Measurements from ENCODE around the gene NUB1. TPM values are rescaled to one million over a fixed set of nuclear protein-coding genes. Genes with fewer than 3 reads are reported as not detected.

Gene NUB1
- polyA plus RNA-seq, 3 donors = 32.0 to 39.2 (median 37.2) TPM

DNA sequence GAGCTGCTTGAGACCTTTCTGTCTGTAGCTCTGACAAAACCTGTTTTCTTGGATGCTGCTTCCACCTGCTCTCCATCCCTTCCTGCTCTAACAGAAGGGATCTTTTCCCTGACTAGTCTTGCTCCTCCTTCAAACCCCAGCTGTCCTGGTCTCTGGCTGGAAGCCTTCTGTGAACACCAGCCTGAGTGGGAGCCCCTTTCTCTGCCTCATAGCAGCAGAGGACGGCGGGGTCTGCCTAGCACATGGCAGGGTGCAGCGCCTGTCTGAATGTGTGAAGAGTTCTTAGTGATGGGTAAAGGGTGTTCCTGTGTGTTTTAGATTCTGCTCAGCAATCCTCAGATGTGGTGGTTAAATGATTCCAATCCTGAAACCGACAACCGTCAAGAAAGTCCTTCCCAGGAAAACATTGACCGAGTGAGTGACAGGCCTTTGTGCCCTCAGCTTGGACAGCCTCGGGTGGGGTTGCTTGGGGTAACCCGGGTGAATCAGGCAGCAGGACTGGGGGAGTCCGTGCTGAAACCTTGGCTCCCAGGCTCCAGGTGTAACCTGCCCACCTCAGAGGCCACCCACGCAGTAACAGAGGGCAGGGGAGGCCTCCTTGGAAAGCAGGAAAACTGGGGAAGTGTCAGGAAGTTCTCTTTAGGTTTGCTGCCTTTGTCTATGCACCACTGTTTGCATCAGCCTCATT, 34.1 kb downstream of the NUB1 start:
- no peak for TF ChIP-seq CTCF (IDR thresholded peaks at IDR 0.05)
- intact Hi-C loops (cut with micrococcal nuclease) = no loop called here
- Histone ChIP-seq H4K20me1 (ENCODE audit: insufficient read depth, low read length) (peaks cover 14% of the 10 kb centered on the region), H3K36me3 (replicated peaks in 1 of 2; ENCODE audit: control insufficient read depth in 1 of 2, insufficient read depth in 2 of 2, low read length in 2 of 2) (peaks cover 65 to 79% of the 10 kb centered on the region in 2 donors), H3K9me3 (replicated peaks in 1 of 2; ENCODE audit: control insufficient read depth in 1 of 2, insufficient read depth in 1 of 2, low read length in 2 of 2) (no peaks in the 10 kb centered on the region), H3K9ac (ENCODE audit: insufficient read depth, low read length, poor library complexity, severe bottlenecking) (no peak overlapping the region), H2AFZ (ENCODE audit: insufficient read depth, low read depth, low read length, poor library complexity, severe bottlenecking) (no peak overlapping the region), H3K79me2 (ENCODE audit: insufficient read depth, low read length) (no peaks in the 10 kb centered on the region), H3K27ac (ENCODE audit: low read depth in 1 of 2, low read length in 2 of 2) (no peak overlapping the region), H3K27me3 (ENCODE audit: control insufficient read depth in 2 of 2, insufficient read depth in 2 of 2, low read length in 2 of 2) (peaks cover 0 to under 1% of the 10 kb centered on the region in 2 donors), H3K4me3 (replicated peaks in 1 of 3; ENCODE audit: low read depth in 2 of 3, low read length in 3 of 3) (no peak overlapping the region), H3K4me2 (replicated peaks; ENCODE audit: extremely low read depth, low read length, poor library complexity, severe bottlenecking) (no peak overlapping the region), H3K4me1 (ENCODE audit: control insufficient read depth in 1 of 2, insufficient read depth in 2 of 2, low read length in 2 of 2) (peaks cover 3 to 4% of the 10 kb centered on the region in 2 donors)
- H3K27ac Mint-ChIP-seq = peak overlapping the region in 1 of 7 donors; percentile 72
- H3K4me1 Mint-ChIP-seq = peaks cover 1% of the 10 kb centered on the region
- H3K27me3 Mint-ChIP-seq (ENCODE audit: low read depth in 3 of 3) = peaks cover 2 to 4% (median 3%) of the 10 kb centered on the region in 3 donors
- 89% methylated on average over 10 of the region's 10 CpGs for WGBS (ENCODE audit: insufficient coverage)
- no peak overlapping the region for H3K4me3 Mint-ChIP-seq
- no peaks in the 10 kb centered on the region for H3K9me3 Mint-ChIP-seq
- no peak for DNase-seq
- peaks cover 77 to 85% of the 10 kb centered on the region in 2 donors for H3K36me3 Mint-ChIP-seq

GRCh38 chr7:151376218-151376902, 34.7 kb downstream of the NUB1 start:
- Histone ChIP-seq H3K9ac (ENCODE audit: insufficient read depth, low read length, poor library complexity, severe bottlenecking) (no peak overlapping the region), H3K9me3 (replicated peaks in 1 of 2; ENCODE audit: control insufficient read depth in 1 of 2, insufficient read depth in 1 of 2, low read length in 2 of 2) (no peaks in the 10 kb centered on the region), H3K36me3 (replicated peaks in 1 of 2; ENCODE audit: control insufficient read depth in 1 of 2, insufficient read depth in 2 of 2, low read length in 2 of 2) (peaks cover 61 to 74% of the 10 kb centered on the region in 2 donors), H3K27me3 (ENCODE audit: control insufficient read depth in 2 of 2, insufficient read depth in 2 of 2, low read length in 2 of 2) (peaks cover 0 to 6% of the 10 kb centered on the region in 2 donors), H3K4me1 (ENCODE audit: control insufficient read depth in 1 of 2, insufficient read depth in 2 of 2, low read length in 2 of 2) (peaks cover 9 to 11% of the 10 kb centered on the region in 2 donors), H3K27ac (ENCODE audit: low read depth in 1 of 2, low read length in 2 of 2) (no peak overlapping the region), H2AFZ (ENCODE audit: insufficient read depth, low read depth, low read length, poor library complexity, severe bottlenecking) (no peak overlapping the region), H3K79me2 (ENCODE audit: insufficient read depth, low read length) (no peaks in the 10 kb centered on the region), H4K20me1 (ENCODE audit: insufficient read depth, low read length) (peaks cover 14% of the 10 kb centered on the region), H3K4me2 (replicated peaks; ENCODE audit: extremely low read depth, low read length, poor library complexity, severe bottlenecking) (no peak overlapping the region), H3K4me3 (replicated peaks in 1 of 3; ENCODE audit: low read depth in 2 of 3, low read length in 3 of 3) (no peak overlapping the region)
- no peak for DNase-seq
- TF ChIP-seq CTCF (IDR thresholded peaks at IDR 0.05) = no peak
- peaks cover 73 to 79% of the 10 kb centered on the region in 2 donors for H3K36me3 Mint-ChIP-seq
- peaks cover 0 to 2% (median 0%) of the 10 kb centered on the region in 7 donors for H3K9me3 Mint-ChIP-seq
- H3K27me3 Mint-ChIP-seq (ENCODE audit: low read depth in 3 of 3) = peaks cover 8 to 11% (median 9%) of the 10 kb centered on the region in 3 donors
- peak overlapping the region in 2 of 7 donors; percentile 45 to 49 for H3K27ac Mint-ChIP-seq
- peaks cover 6% of the 10 kb centered on the region for H3K4me1 Mint-ChIP-seq
- intact Hi-C loops (cut with micrococcal nuclease) = no loop called here
- WGBS (ENCODE audit: insufficient coverage) = over 99% methylated on average over 33 of the region's 33 CpGs
- no peak overlapping the region for H3K4me3 Mint-ChIP-seq

Measured in CD14-positive monocyte (primary cell).